Hematopoietic multipotent progenitor cell treated with erythropoietin and hydrocortisone succinate and interleukin-3 and kit ligand, for 15 days (in vitro differentiated cells): ENCODE data around the gene CHI3L1.

Experiments used
- DNase-seq: peaks from one replicate; pipeline ENCODE4 v3.0.0-alpha.2; 2015; ENCODE audit warnings: low spot score

The CHI3L1 gene

DNA sequence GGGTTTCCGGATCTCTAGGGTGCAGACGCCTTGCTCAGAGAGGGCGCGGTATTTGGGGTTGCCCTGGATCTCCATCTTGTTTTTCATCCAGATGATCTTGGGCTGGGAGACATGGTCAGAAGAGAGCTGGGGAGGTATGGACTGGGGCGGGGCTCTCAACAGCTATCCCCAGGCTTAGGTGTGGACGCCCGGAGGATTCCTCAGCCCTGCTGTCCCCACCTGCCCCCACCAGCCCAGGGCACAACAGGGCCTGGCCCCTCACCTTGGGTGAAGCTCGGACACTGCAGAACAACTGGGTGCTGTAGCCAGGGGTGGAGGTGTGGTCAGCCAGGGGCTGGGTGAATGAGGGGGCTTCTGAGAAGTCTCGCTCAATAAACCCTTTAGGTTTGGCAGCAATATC, 17.5 kb downstream of the CHI3L1 start:
- DNase-seq = no peak

DNA sequence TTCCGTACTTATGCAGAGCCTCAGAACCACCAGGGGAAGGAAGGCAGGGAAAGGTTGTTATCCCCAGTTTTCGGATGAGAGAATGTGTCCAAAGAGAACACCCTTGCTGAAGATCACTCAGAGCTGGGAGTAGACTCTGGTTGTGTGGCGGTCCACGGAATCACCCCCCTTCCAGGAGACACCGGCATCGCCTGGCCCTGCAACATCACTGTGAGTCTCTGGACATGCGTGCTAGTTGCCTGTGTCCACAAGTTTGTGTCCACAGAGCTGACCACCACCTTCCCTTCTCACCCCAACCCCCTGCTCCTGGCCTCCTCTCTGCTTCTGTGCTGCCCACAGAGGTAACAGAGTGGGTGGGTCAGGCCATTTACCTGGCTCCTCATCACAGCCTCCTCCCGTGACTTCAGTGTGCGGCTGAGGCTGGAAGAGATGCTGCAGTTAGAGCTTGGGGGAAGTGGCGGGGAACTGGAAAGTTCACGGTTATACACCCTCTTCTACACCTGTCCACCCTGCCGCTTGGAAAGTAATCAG, 18.2 kb downstream of the CHI3L1 start:
- DNase-seq = no peak

DNA sequence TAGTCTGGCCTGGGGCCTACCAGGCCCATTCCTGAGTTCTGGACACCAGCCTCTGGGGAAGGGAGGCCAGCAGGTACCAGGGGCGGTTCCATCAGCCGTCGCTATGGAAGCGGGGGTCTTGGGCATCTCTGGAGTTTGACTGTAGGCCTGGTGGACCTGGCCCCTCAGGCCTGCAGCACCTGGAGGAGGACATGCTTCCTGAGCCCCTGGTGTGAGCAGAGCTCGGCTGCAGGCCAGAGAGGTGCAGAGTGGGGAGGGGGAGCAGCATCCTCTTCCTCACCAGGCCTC, 18.6 kb downstream of the CHI3L1 start:
- DNase-seq = no peak

DNA sequence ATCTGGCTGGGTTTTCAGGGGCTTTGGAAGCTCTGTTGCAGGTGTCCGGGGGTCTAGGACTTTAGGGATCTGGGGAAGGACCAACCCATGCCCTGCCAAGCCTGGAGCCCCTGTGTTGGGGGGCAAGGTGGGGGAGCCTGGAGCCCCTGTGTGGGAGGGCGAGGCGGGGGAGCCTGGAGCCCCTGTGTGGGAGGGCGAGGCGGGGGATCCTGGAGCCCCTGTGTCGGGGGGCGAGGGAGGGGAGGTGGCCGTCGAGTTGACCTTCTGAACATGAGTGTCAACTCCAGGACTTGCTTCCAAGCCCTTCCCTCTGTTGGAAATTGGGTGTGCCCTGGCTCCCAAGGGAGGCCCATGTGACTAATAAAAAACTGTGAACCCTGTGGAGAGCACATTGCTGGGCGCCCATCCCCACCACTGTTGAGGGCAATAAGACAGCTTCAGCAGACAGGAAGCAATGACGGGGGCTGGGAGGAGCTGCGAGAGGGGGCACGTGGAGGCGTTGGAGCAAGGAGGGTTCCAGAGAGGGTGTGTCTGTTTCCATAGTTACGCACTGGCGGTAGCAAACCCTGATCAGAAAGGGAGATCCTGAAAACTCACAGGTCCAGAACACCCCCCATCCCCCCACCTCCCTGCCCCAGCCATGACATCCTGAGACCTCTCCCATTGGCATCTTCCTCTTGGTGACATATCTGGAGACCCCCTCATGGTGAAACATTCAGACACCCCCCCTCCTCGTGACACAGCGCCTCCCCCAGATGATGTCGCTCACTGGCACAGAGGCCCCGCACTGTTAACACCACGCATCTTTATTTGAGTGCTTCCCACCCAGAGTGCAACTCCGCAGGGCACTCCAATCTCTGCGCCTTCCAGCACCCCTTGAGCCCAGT, 19.2 kb downstream of the CHI3L1 start:
- no peak for DNase-seq

DNA sequence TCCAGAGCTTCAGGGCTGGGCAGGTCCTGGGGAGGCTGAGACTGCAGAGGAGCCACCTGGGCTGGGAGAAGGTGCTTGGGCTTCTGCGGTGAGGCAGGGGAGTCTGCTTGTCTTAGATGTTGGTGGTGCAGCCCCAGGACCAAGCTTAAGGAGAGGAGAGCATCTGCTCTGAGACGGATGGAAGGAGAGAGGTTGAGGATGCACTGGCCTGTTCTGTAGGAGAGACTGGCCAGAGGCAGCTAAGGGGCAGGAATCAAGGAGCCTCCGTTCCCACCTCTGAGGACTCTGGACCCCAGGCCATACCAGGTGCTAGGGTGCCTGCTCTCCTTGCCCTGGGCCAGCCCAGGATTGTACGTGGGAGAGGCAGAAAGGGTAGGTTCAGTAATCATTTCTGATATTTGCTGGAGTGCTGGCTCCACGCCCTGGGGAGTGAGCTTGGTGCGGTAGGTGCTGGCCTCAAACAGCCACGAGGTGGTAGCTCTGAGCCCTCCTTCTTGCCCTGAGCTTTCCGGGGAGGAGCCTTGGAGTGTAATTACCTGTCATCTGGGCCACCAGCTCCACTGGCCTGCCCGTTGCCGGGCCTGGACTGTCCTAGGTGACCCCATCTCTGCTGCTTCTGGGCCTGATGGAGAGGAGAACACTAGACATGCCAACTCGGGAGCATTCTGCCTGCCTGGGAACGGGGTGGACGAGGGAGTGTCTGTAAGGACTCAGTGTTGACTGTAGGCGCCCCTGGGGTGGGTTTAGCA, 20.1 kb downstream of the CHI3L1 start:
- no peak for DNase-seq

DNA sequence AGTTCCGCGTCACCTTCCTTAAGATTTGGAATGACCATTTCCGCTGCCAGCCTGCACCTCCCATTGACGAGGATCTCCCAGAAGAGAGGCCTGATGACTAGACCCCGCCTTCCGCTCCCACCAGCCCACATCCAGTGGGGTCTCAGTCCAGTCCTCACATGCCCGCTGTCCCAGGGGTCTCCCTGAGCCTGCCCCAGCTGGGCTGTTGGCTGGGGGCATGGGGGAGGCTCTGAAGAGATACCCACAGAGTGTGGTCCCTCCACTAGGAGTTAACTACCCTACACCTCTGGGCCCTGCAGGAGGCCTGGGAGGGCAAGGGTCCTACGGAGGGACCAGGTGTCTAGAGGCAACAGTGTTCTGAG, 20.7 kb downstream of the CHI3L1 start:
- DNase-seq = no peak

DNA sequence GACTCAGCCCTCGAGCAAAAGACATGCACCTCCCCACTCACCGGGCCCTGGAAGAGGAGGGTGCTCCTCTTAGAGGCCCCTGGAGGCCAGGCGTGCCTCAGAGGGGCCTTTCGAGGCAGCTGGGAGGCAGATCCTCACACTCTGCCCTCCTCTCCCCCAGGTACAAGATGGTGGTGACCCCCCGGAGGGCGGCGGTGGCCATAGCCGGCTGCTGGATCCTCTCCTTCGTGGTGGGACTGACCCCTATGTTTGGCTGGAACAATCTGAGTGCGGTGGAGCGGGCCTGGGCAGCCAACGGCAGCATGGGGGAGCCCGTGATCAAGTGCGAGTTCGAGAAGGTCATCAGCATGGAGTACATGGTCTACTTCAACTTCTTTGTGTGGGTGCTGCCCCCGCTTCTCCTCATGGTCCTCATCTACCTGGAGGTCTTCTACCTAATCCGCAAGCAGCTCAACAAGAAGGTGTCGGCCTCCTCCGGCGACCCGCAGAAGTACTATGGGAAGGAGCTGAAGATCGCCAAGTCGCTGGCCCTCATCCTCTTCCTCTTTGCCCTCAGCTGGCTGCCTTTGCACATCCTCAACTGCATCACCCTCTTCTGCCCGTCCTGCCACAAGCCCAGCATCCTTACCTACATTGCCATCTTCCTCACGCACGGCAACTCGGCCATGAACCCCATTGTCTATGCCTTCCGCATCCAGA, 21.3 kb downstream of the CHI3L1 start:
- no peak for DNase-seq

DNA sequence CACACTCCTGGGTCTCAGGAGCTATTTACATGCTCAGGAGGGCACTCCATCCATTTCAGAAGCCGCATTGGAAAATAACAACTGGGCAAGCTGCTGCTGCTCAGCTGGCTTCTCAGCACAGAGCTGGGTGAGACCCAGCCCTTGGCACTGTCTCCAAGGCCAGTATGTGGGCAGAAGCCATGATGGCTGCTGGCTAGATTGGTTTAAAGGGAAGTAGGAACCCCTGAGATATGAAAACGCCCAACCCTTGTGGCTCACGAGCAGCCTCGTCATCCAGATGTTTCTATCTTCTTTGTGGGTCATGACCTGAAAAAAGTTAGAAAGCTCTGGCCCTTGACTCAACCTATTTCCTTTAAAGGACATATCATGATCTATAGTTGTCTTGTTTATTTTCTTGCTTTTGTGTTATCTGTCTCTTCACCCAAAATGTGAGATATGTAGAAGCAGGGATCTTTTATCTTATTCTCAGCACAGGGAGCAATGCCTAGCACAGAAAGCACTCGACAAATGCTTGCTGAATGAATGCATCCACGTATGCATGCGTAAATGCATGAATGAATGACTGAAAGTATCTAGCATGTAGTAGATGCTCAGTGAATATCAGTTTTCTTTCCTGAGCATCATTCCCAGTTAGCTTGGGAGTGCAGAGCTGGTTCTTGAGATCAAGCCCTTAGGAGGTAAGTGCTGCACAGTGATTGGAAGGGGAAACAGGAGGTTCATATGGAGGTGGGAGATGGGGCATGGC, 22.4 kb downstream of the CHI3L1 start:
- DNase-seq = no peak

DNA sequence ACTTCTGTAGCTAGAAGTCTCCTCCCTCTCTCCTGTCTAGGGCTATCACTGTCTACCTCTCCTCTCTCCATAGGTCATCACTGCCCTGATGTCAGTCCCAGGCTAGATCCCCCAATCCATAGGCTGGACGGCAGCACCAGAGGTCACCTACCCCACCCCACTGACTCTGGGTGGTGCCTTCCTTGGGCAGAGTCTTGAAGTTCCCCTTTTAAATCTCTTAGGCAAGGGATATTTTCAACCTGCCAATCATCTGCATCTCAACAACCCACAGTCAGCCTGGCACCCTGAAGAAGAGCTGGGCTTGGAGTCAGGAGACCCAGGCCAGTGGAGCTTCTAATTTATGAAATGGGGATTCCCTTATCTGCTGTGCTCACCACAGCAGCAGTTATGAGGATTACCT, 24.1 kb downstream of the CHI3L1 start:
- DNase-seq = no peak

DNA sequence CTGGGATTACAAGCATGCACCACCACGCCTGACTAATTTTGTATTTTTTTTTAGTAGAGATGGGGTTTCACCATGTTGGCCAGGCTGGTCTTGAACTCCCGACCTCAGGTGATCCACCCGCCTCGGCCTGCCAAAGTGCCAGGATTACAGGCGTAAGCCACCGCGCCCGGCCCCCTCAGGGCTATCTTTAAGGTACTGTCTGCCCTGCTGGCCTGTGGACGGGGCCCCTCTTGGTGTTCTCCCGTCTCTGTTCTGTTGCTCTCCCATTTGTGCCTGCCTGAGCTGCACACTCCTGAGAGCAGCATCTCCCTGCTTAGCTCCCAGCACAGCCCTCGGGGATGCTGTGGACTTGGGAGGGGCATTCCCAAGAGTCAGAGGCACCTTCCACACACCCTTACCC, 24.8 kb downstream of the CHI3L1 start:
- DNase-seq = no peak

DNA sequence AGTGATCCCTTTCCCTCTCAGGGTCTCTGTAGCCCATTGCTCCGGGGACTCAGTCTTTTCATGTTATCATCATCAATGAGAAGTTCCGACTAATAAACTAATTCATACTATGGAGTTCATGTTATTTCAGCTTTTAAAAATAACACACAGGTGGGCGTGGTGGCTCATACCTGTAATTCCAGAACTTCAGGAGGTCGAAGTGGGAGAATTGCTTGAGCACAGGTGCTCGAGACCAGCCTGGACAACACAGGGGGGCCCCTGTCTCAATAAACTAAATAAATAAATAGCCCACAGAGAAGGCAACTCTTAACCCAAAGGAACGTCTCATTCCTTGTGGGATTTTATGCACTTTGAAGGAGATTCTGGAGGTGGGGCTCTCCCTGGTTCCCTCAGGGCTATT, 25.3 kb downstream of the CHI3L1 start:
- DNase-seq = no peak

DNA sequence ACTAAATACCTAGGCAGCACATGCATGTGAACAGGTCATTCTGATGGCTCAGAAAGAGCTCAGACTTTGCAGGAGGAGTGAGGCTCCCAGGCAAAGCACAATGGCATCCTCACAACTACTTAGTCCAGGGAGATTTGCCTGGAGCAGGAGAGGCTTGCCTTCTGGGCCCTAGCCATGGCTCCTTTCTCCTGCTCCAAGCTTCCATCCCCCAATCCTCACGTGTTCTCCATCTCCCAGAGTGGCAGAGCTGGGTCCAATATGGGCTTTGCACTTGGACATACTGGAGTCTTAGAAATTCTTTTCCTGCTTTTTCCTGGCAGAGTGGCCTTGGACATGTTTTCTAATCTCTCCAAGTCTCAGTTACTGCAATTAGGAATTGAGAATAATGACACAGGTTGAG, 26.7 kb downstream of the CHI3L1 start:
- no peak for DNase-seq

DNA sequence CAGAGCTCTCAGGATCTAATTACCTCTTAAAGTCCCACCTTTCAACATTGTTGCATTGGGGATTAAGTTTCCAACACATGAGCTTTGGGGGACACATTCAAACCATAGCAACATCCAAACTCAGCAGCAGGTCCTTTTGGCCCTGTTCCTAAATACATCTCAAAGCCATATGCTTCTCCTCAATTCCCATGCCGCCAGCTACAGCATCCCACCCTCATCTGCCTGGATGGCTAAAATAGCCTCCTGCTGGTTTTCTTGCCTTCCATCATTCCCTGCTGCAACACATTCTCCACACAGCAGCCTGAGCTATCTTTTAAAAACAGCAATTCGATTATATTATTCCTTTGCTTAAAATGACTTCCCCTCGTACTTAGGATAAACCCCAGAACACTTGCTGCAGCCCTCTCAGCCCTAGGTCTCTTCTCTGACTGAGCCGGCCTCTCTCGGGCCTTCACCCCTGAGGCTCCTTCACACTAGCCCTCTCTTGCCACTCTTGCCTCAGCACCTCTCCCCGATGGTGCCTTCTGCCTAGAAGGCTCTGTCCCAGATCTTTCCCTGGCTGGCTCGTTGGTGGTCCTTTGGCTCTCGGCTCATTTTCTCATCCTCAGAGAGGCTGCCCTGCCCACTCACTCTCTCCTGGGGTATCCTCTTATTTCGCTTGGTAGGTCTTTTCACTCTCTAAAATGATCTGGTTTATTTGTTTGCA, 27.4 kb downstream of the CHI3L1 start:
- DNase-seq = no peak

DNA sequence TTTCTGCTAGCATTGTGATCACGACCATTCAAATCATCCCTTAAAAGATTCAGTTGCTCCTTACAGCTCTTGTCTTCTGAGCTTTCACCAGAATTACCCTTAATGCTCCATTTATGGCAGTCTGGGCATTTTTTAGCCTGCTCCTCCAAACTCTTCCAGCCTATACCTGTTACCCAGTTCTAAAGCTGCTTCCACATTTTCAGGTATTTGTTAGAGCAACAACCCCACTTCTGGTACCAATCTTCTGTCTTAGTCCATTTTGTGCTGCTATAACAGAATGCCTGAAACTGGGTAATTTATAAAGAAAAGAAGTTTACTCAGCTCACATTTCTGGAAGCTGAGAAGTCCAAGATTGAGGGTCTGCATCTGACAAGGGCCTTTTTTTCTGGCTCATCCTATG, 28.1 kb downstream of the CHI3L1 start:
- no peak for DNase-seq

DNA sequence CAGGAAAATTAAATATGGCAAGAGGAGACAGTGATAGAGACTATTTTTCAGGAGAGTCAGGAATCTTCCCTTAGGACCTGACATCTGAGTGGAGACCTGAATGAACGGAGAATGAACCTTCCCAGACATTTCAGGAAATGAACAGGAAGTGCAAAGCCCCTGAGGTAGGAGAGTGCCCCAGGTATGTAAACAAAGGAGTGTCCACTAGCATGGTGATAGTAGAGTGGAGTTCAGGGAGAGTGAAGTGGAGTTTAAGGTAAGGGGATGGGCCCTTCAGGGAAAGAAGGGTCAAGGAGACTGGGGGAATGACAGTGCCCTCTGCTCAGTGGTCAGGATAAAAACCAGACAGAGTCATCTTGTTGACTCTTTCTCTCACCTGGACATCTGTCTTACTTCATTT, 30.2 kb downstream of the CHI3L1 start:
- no peak for DNase-seq

DNA sequence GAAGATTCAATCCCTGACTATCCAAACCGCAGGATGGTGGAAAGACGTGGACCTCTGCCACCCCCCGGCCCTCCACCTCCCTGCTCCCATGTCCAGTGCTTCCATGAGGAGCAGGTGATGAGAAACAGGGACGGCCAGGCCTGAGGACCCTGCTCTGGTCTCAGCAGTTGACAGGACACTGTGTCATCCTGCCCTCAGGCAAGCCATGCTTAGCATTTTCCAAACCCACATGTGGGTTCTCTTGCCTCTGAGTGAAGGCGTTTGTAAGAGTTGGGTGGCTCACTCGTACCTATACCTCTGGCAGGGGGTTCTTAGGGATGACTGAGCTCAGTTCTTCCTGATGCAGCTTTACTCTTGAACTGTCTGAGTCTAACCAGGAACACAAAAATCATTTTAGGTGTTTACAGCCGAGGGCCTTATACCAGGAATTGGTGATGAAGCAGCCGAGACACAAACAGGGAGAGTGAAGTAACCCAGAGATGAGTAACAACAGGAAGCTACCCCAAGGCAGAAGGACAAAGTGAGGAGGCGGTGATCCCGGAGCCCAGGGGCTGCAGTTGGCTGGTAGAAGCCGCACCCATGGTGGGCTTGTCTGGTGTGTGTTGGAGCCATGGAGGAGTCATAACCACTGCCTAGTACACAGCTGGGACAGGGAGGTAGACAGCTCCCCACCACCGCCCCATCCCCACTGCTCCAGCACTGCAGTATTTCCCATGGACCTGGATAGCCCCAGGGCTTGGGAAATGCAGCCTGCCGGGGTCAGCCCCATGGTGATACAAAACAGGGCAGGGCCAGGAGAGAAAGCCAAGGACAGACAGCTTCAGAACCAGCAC, 32.3 kb downstream of the CHI3L1 start:
- DNase-seq = no peak

DNA sequence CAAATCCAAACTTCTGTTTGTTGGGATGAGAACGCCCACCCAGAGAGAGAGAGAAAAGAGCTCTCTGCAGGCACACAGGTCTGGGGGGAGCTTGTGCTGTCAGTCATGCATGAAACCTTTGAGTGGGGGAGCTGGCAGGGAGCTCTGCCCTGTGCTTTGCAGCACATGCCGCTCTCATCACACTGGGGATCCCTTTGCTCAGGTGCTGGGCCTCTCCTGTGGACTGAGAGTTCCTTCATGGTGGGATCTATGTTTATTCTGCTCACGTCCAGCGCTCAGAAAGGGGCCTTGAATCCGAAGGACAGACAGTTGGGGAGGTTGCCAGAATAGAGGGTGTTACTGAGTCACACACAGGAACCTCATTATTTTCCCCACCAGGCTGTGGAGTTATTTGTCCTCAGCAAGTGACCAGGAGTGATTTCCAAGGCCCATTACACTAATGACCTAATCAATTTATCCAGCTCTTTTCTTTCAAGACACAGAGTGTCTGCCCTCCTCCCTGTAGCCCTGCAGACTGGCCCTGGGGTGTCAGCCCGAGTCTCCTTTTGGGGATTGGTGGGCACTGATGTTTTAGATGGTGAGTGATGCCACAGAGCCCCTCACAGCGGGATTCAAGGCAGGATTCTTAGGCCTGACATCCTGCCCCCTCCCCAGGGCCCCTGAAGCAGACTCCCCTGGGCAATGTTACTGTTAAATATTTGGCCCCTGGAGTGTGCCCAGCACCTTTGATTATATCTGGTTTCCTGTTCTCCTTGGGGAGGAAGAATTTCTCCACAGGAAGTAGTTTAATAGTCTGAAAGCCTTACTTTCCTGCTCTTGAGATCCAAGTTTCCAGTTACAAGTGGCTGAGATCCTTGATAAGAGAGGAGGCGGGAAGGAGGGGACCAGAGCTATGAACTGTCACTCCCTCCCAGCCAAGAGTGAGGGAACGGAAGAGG, 33.2 kb downstream of the CHI3L1 start:
- DNase-seq = no peak

DNA sequence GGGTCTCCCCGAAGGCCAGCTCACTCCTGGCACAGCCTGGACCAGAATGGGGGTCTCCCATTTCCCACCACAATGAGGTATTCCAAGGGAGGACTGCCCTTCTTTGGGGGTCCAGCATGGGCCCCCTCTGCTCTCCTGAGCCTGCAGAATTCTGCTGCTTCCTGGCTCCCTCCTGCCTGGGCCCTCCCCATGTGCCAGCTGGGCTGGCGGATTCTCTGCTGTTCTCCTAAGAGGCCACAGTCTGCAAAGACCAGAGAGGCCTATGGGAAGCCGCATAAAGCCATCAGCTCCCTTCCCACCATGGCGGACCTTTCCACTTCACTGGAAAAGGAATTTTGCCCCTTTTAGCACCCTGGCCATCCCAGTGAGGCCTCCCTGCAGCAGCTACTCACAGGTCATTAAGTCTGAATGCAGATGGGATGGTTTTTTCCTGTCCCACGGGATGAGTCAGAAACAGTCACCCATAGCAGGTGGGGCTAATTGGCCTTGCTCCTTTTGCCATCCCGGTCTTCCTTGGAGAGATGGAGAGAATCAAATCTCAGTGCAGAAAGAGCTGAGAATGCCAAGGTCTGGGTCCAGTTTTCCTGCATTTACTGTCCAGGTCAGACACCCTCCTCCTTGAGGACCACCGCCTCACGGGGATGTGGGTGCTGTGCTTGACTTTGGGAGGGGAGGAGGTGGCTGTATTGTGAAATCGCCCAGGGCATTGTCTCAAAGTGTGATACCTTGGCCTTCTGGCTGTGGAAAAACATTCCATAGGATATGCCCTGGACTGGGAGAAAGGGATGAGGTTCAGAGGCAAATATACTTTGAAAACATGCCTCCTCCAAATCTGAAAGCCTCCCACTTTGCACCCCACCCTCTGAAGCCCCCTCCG, 34.1 kb downstream of the CHI3L1 start:
- no peak for DNase-seq
